ENCODE data around the gene ITPKA.

The ITPKA gene

DNA sequence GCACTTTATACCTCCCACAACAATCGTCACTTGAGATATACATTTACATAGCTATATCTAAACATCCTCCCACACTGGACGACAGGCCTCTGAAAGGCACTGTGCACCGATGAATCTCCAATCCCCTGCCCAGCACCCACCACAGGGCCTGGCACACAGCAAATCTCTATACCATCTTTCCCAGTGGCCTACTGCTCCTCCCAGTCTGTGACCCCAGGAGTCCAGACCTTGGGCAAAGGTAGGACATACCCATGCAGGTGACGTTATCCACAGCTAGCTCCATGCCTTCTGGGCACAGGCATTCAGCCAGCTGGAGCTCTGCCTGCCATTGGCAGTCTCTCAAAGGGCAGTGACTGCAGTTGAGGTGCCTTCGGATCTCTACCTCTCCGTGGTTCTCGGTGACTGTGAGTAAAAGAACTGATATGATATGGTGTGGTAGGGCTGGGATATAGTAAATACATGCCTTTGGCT lies 14.2 kb downstream of the ITPKA start:
- no peak for DNase-seq (ENCODE audit: extremely low read depth in 1 of 2, low read depth in 1 of 2)

DNA sequence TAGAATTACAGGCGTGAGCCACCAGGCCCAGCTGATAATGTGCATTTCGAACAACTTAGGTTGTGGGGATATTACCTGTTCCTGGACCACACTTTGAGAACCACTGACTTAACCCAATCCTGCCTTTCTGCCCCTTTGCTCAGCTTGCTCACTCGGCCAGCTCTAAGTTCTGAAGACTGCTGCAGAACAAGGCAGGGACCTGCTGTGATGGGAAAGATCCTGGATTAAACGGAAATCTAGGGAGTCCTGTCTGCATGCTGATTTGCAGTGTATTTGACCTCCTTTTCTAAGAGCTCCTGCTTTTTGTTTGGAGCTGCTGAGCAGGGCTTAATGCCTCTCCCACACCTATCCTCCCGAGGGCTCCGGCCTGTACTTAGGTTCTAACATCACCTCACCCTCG lies 17.1 kb downstream of the ITPKA start:
- no peak for DNase-seq (ENCODE audit: extremely low read depth in 1 of 2, low read depth in 1 of 2)

DNA sequence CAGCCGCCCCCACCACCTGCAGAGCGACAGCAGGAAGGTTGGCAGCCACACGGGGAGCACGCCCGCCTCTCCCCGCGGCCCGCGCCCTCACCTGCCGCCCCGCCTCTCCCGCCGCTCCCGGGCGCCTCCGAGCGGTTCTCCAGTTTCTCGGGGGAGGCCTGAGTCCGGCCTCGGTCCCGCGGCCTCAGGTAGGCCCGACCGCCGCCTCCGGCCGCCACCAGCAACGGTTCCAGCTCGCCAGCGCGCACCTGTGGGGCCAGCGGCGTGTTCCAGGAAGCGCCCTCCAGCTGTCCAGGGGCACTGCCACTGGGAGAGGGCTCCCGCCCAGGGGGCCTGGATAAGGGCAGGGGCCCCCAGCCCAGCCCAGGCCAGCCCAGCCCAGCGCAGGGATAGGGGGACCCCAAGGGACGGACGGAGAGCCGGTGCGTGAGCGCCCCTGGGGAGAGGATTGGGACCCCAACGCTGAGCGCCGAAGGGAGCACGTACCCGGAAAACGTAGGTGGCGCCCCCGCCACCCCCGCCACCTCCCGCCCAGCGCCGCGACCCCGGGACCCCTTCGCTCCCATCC lies 17.7 kb downstream of the ITPKA start:
- DNase-seq (ENCODE audit: extremely low read depth in 1 of 2, low read depth in 1 of 2) = no peak

DNA sequence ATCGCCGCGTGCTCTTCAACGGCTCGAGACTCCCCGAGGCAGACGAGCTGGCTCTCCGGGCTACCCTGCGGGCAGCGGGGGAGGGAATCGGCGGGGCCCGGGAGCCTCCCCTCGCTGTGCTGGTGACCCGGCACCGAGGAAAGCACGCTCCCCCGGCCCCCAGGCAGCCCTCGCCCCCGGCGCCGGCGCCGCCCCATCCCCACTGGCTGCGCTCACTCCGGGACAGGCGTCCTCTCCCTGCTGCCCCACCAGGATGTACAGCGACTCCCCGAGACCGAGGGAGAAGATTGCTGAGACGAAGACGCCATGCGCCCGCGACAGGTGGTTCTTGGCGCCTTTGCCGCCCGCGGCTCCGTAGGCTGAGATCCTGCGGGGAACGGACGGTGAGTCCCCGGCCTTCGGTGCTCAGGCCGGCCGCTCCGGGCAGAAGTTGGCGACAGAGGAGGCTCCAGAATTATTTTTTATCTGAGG lies 18.3 kb downstream of the ITPKA start:
- DNase-seq (ENCODE audit: extremely low read depth in 1 of 2, low read depth in 1 of 2) = no peak

DNA sequence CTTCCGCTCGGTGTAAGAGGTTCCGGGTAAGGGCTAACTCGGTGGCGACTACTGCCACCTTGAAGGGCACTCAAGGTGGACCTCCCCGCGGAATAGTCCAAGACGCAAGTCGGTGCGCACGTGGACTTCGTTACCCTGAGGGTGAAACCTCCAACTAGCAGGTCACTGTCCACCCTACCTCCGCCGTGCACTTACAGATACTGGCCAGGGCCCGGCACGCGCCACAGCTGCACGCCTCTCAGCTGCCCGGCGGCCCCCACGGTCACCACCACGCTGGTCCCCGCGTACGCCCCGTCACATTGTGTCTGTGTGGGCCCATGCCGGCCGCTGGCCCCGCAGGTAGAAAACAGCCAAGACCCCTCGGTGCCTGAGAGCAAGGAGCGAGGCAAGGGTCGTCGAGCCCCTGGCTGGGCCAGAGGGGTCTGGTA lies 18.9 kb downstream of the ITPKA start:
- DNase-seq (ENCODE audit: extremely low read depth in 1 of 2, low read depth in 1 of 2) = no peak

DNA sequence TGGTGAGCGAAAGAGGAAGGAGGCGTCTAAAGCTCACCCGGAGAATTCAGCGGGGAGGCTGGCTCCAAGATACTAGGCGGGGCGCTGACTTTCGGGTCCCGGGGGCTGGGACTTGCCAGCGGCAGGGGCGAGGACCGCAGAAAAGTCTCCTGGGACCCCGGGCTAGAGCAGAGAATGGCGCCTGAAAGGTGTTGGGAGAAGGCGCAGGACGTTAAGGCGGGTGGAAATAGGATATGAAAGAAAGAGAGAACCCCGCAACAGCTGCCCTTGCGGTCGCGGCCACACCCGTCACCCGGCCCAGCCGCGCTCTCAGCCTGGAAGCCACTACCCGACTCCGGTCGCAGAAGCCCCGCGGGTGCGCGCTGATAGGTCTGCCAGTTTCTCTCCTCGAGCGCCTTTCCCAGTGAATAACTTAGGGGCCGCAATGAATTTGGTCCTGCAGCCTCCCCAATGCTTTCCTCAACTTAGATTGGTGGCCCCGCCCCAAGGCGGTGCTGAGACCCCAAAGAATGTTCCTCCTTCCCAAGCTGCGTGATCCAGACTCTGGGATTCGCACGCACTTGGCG lies 19.3 kb downstream of the ITPKA start:
- no peak for DNase-seq (ENCODE audit: extremely low read depth in 1 of 2, low read depth in 1 of 2)

DNA sequence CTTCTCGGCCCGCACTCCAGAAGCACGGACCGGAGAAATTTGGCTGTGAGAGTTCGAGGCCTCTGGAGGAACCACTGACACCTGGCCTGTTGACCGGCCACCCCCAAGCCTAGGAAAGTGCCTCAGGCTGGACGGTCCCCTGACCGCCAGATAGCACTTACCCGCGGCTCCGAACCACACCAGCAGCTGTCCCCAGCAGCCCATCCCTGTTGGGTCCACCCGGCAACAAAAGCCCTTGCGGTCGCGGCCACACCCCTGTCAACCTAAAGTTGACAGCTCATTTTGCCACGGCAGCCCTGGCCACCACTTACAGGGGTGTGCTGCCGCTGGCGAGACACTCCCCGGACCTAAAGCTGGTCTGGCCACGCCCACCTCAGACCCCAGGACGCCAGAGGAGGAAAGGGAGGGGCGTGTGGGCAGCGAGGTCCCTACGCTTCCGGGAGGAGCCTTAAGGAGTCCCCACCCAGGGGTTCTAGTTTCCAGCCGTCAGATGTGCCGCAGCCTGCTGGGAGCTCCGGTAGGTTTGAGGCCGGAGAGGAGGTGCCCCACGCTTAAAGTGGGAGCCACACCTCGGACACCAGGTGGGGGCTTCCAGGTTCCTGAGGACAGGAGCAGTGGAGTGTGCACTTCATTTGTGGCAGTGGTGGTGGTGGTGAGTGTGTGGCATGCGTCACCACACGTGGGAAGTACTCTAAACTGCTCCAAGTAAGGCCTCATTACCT lies 20.0 kb downstream of the ITPKA start, which contains the start of gene LTK:
LTK (minus strand) TSS at position 322 of the 722 bp plus-strand sequence; CDS start at position 204, 118 bp downstream.
- DNase-seq (ENCODE audit: extremely low read depth in 1 of 2, low read depth in 1 of 2) = no peak

DNA sequence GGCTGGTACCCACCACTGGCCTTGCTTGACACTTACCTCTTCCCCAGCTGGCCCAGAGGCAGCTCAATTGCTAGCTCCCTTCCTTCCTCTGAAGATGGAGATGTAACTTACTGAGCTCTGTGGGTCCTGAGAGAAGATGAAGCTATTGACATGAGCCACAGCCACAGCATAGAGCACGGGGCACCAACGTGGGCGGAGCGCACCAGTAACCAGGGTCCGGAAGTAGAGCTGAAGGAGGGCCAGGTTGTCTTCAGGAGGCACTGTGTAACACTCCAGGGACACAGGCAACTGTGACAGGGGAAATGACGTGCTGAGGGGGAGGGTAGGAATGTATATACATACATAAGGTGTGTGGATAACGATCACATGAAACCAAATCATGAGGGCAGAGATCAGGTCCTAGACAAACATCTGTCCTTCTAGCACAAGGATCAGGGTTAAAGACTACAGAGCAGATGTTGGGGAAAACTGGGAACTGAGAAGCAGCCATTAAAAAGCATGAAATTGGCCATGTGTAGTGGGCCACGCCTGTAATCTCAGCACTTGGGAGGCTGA lies 24.3 kb downstream of the ITPKA start:
- no peak for DNase-seq (ENCODE audit: extremely low read depth in 1 of 2, low read depth in 1 of 2)

DNA sequence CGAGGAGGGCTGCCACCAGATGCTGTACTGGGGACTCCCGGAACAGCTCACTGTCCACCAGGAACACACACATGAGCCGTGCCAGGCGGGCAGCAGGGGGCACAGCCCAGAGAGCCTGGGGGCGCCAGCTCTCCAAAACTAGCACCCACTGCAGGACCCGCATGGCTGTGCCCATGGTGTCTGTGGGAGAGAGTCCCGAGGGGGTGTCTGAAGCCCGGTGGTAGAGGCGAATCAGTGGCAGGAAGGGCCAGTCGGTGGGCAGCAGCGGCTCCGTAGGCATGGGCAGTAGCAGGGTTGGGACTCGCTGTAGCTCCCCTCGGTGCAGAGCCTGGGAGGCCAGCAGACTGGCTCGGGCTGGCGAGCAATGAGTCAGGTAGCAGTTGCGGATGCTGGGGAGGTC lies 27.0 kb downstream of the ITPKA start:
- no peak for DNase-seq (ENCODE audit: extremely low read depth in 1 of 2, low read depth in 1 of 2)

DNA sequence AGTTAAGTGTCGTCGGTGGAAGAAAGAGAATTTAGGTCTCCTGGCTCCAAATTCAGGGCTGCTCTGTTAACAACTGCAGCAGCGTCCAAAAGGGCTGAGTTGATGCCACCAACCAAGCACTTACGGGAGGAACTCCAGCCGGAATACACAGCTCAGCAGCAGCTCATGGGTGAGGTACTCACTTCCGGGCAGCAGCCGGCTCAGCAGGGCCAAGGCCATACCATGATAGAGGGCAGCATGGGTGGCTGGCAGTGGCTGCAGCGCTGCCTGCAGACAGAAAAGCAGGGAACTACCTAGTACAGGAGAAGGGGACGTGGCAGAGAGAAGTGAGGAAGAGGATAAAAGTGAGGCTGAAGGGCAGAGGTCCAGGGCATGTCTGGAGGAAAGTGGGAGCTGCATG lies 27.9 kb downstream of the ITPKA start:
- DNase-seq (ENCODE audit: extremely low read depth in 1 of 2, low read depth in 1 of 2) = no peak

DNA sequence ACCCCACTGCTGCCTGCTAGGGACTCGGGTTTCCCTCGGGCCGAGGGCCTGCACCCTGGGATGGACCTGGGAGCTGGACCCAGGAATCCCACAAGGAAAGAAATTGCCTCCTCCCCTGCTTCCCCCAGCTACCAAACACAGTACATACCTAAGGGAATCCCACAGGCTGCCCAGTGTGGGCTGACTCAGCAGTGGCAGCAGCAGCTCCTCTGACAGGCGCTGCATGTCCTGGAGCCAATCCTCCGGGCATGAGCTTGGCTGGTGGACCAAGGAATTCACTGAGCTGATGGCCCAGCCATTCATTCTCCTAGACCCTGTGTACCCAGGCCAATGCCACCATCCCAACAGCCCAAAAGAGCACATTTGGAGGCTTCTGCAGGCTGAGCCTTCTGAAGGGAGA lies 29.4 kb downstream of the ITPKA start:
- no peak for DNase-seq (ENCODE audit: extremely low read depth in 1 of 2, low read depth in 1 of 2)

DNA sequence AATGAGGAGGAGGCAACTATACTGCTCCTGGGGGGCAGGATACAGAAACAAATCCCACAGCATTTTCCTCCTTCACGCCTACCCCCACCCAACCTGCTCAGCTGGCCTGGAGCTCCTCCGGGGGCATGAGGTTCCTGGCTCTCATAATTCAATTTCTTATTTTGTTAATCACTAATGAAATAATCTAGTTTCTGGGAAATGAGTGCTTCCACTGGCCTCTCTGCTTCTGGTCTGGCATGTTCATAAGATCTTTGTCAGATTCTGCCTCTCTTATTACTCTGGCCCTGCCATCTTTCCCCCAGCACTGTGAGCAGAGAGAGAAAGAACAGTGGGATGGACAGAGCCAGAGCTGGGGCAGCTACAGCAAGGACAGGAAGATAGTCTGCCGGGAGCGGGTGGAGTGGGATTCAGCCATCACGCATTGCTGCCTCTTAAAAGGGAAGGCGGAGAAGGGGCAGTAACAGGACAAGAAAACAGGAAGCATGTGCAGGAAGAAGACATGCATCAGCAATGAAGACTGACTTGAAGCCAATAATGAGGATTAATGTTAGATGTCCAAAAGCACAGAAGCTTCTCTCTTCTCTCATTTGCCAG lies 36.8 kb downstream of the ITPKA start:
- no peak for DNase-seq (ENCODE audit: extremely low read depth in 1 of 2, low read depth in 1 of 2)

DNA sequence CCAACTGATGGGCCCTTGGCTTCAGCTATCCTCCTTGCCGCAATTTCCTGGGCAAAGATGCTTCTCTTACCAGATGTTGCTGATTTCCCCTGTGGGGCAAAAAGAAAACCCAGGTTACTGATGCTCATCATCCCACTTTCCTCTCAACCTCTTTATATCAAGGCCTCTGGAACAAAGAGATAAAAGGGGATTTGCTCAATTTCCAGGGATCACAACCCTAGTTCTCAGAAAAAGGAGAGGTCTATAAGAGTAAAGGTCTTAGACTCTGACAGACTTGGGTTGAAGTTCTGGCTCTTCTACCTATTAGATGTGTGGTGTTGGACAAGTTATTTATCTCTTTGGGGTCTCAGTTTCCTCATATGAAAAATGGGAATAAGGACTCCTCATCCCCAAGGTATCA lies 41.9 kb downstream of the ITPKA start:
- DNase-seq (ENCODE audit: extremely low read depth in 1 of 2, low read depth in 1 of 2) = no peak

DNA sequence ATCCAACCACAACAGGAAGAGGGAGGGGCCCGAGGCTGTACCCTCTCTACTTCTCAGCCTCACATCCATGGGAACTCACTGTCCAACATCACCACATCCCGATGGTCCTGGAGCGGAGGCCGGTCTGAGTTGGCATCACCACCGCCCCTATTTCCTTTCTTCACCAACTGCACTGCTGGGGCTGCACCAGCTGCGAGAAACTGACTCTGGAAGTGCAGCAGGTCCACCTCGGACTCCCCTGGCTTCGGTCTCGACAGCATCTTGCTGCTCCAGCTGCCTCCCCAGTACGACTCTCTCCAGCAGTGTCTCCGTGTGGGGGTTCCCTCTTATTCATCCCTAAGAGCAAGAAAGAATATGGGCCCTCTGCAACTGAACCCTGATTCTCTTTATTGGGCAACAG lies 43.2 kb downstream of the ITPKA start:
- DNase-seq (ENCODE audit: extremely low read depth in 1 of 2, low read depth in 1 of 2) = no peak

DNA sequence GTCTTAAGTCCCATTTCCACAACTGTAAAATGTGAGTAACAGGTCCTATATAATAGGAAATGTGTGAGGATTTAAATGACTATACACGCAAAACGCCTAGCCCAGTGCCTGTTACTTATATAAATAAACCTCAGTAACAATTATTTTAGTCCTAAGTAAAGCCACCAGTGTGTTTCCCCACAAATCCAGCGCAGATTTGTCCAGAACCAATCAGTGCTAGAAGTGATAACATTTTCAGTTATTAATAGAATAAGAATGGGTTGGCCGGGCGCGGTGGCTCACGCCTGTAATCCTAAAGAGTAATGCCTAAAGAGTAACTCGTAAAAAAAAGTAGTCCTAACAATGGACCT lies 49.8 kb downstream of the ITPKA start:
- no peak for DNase-seq (ENCODE audit: extremely low read depth in 1 of 2, low read depth in 1 of 2)

DNA sequence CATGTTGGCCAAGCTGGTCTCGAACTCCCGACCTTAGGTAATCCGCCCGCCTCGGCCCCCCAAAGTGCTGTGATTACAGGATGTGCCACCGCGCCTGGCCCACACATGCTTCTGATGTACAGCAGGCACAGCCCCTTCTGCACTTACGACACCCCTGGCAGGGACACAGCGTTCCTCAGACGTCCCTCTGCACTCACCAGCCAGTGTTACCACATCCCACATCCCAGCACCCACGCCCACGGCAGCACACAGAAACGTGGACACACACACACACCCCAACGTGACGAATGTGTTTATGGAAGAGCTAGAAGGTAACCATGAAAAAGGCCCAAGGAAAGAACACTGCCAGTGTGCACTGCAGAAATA lies 51.0 kb downstream of the ITPKA start:
- peak in 1 of 2 donors; percentile 4 for DNase-seq (ENCODE audit: extremely low read depth in 1 of 2, low read depth in 1 of 2)

DNA sequence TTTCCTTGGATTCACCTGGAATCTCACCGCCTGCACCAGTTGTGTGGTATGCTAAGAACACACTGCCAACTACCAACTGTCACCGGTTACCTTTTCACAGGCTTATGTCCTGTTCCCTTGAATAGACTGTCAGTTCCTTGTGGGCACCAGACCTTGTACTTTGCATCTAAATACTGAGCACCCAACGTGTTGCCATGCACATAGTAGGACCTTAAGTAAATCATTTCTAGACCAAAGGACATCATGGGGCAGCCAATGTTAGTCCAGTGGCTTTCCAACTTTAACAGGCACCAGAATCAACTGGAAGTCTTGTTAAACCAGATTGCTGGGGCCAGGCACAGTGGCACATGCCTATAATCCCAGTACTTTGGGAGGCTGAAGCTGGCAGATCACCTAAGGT lies 51.5 kb downstream of the ITPKA start:
- no peak for DNase-seq (ENCODE audit: extremely low read depth in 1 of 2, low read depth in 1 of 2)

DNA sequence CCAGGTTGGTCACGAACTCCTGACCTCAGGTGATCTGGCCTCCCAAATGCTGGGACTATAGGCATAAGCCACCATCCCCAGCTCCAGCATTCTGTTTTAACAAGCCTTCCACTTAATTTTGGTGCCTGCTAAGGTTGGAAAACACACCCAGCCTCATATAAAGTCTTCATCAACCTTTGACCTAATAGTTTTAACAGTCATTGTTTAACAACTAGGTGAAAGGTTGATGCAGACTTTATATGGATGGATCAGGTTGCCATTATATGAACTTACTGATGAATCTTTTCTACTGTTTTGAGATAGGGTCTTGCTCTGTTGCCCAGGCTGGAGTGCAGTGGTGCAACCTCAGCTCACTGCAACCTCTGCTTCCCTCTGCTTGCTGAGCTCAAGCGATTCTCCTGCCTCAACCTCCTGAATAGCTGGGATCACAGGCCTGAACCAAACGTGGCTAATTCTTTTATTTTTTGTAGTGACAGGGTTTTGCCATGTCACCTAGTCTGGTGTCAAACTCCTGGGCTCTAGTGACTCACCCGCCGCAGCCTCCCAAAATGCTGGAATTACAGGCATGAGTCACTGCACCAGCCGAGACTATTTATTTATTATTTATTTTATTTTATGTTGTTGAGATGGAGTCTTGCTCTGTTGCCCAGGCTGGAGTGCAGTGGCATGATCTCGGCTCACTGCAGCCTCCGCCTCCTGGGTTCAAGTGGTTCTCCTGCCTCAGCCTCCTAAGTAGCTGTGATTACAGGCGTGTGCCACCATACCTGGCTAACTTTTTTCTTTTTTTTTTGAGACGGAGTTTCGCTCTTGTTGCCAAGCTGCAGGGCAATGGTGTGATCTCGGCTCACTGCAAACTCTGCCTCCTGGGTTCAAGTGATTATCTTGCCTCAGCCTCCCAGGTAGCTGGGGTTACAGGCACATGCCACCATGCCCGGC lies 53.4 kb downstream of the ITPKA start:
- DNase-seq (ENCODE audit: extremely low read depth in 1 of 2, low read depth in 1 of 2) = no peak

DNA sequence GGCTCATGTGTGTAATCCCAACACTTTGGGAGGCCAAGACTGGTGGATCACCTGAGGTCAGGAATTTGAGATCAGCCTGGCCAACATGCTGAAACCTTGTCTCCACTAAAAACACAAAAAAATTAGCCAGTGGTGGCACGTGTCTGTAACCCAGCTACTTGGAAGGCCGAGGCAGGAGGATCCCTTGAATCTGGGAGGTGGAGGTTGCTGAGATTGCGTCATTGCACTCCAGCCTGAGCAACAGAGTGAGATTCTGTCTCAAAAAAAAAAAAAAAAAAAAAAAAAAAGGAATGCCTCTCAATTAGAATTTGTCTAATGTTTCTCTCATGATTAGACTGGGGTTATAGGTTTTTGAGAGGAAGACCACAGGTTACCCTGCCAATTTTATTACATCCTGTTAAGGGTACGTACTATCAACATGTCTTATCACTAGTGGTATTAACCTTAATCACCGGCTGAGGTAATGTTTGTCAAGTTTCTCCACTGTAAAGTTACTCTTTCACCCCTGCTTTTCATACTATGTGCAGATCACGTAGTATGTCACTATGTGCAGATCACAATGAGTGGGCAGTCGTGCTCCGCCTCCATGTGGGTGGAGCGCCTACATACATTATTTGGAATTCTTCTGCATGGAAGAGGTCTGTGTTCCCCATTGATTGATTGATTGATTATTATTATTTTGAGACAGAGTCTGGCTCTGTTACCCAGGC lies 56.5 kb downstream of the ITPKA start:
- no peak for DNase-seq (ENCODE audit: extremely low read depth in 1 of 2, low read depth in 1 of 2)

All from stimulated activated CD8-positive, alpha-beta memory T cell treated with anti-CD3 and anti-CD28 coated beads, Interleukin-7, amount 100 ng/mL, for 48 hours (primary cell).